GM12891 (cell line): ENCODE measurements around the gene C1QTNF5.

Experiments
- POLR2A ChIP-seq: IDR thresholded peaks from 2 replicates; pipeline ENCODE4 v1.6.1; 2011; ENCODE audit warnings: low read depth, low read length, control low read depth
- POLR2AphosphoS5 ChIP-seq: IDR thresholded peaks from 2 replicates; pipeline ENCODE4 v1.6.1; 2011; ENCODE audit warnings: low read depth, low read length, control low read depth
- POU2F2 ChIP-seq: IDR thresholded peaks from 2 replicates; pipeline ENCODE4 v1.6.1; 2011; ENCODE audit warnings: low read depth, mild to moderate bottlenecking, control low read depth, low read length, moderate library complexity
- SPI1 ChIP-seq: IDR thresholded peaks from 2 replicates; pipeline ENCODE4 v1.6.1; 2011; ENCODE audit warnings: low read depth, low read length, control low read depth
- TAF1 ChIP-seq: IDR thresholded peaks from 2 replicates; pipeline ENCODE4 v1.6.1; 2011; ENCODE audit warnings: low read depth, low read length, control low read depth

DNA sequence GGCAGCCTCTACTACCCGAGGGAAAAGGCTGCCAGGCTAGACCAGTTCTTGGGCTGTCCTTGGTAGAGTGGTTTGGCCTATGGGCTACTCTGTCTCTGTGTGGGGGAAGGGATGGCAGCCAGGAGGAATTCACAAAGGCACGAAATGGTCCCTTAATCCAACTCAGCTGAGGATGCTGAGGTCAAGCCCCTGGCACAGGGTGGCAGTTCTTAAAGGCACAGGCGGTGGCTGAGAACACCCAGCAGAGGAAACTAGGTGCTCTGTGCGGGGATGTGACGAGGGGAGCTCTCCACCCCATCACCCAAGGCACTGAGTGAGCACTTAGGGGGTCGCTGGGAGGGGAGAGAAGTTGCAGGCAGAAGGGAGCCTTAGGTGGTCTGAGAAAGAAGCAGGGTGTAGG lies 5.9 kb upstream of the C1QTNF5 start, which contains the start of gene MFRP:
- TF ChIP-seq POLR2AphosphoS5: no peak
- TF ChIP-seq TAF1: no peak
- TF ChIP-seq POLR2A: no peak
- TF ChIP-seq POU2F2: no peak
- TF ChIP-seq SPI1: no peak
